Chondrocyte (in vitro differentiated cells): ENCODE results near the gene ZMYND12. TPM values are rescaled to one million over a fixed set of nuclear protein-coding genes. Genes with fewer than 3 reads are reported as not detected.
"Not testable (repeated sequence)": the region's sequence is repeated elsewhere in the genome, so short reads cannot be mapped to it uniquely, and the experiment has no call there.

Source experiments
- DNase-seq: peaks from one replicate; pipeline ENCODE4 v3.0.0; 2021; ENCODE audit warnings: mixed read lengths, low spot score
- H3K27ac Mint-ChIP-seq: one replicate; pipeline ENCODE4 v1.8.0; 2021; ENCODE audit warnings: mild to moderate bottlenecking, moderate library complexity, mixed read lengths; ENCODE audit not compliant: unreplicated experiment
- H3K27me3 Mint-ChIP-seq: 2 replicates; pipeline ENCODE4 v1.8.0; 2021; ENCODE audit warnings: low read depth, mixed read lengths
- H3K36me3 Mint-ChIP-seq: 2 replicates; pipeline ENCODE4 v1.8.0; 2021; ENCODE audit warnings: low read depth, mixed read lengths
- H3K4me1 Mint-ChIP-seq: 2 replicates; pipeline ENCODE4 v1.8.0; 2021; ENCODE audit warnings: low read depth, mild to moderate bottlenecking, mixed read lengths
- H3K4me3 Mint-ChIP-seq: one replicate; pipeline ENCODE4 v1.8.0; 2021; ENCODE audit warnings: mild to moderate bottlenecking, moderate library complexity, mixed read lengths; ENCODE audit not compliant: unreplicated experiment
- H3K9me3 Mint-ChIP-seq: 2 replicates; pipeline ENCODE4 v1.8.0; 2021; ENCODE audit warnings: low read depth, mixed read lengths
- total RNA-seq: library from RNA; stranded (reverse); gene quantifications from 3 replicates; pipeline ENCODE4 v1.2.1, GENCODE V29; 2021
- TF ChIP-seq, protein P1 (sequence below): fragments of 200-600 bp; sonication (generic); IDR thresholded peaks from 2 replicates; pipeline ENCODE4 v1.5.0; 2021; ENCODE audit warnings: antibody characterized with exemption, mild to moderate bottlenecking, moderate library complexity

The ZMYND12 gene
- total RNA-seq, 1 donor from 2014 or later, result 0.30 TPM

DNA sequence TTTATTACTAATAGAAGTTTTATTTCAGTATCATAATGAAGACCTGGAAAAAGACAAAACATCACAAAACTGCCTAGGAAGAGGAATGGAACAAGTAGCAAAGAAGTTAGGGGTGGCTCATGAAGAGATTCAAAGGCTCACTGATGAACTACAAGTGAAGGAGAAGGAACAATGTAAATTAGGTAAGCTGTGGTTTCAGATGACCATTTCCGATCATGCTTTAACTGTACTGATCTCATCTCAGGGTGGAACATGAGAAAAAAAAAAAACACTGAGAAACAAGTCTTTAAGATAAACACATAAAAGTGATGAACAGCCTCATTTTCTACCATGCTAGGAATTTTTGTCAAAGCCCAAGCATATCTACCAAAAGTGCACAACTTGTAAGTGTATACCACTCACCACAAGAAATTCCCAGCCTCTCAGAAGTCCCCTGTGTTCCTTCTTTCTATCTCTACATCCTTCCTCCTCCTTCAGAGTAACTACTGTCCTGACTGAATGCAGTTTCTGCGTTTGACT lies 26.9 kb upstream of the ZMYND12 start:
- peaks cover 5% of the 10 kb centered on the region for H3K36me3 Mint-ChIP-seq
- DNase-seq, result no peak
- TF ChIP-seq, protein P1, sequence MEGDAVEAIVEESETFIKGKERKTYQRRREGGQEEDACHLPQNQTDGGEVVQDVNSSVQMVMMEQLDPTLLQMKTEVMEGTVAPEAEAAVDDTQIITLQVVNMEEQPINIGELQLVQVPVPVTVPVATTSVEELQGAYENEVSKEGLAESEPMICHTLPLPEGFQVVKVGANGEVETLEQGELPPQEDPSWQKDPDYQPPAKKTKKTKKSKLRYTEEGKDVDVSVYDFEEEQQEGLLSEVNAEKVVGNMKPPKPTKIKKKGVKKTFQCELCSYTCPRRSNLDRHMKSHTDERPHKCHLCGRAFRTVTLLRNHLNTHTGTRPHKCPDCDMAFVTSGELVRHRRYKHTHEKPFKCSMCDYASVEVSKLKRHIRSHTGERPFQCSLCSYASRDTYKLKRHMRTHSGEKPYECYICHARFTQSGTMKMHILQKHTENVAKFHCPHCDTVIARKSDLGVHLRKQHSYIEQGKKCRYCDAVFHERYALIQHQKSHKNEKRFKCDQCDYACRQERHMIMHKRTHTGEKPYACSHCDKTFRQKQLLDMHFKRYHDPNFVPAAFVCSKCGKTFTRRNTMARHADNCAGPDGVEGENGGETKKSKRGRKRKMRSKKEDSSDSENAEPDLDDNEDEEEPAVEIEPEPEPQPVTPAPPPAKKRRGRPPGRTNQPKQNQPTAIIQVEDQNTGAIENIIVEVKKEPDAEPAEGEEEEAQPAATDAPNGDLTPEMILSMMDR, result no peak
- H3K27ac Mint-ChIP-seq, result no peak overlapping the region
- H3K4me3 Mint-ChIP-seq, result no peak overlapping the region
- no peaks in the 10 kb centered on the region for H3K9me3 Mint-ChIP-seq
- H3K27me3 Mint-ChIP-seq, result no peaks in the 10 kb centered on the region
- no peaks in the 10 kb centered on the region for H3K4me1 Mint-ChIP-seq

DNA sequence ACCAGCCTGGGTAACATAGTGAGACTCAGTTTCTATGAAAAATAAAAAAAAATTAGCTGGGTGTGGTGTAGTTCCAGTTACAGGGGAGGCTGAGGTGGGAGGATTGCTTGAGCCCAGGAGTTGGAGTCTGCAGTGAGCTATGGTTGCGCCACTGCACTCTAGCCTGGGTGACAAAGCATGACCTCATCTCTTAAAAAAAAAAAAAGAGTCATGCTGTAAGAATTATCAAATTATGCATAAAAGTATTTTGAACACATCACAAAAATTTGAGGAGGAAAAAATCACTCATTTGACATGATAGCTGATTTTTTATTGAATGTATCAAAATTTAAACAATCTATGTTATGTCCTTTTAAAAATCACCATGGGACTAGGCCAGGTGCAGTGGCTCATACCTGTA lies 25.1 kb upstream of the ZMYND12 start:
- Mint-ChIP-seq H3K36me3 (peaks cover 3% of the 10 kb centered on the region), H3K9me3 (no peaks in the 10 kb centered on the region), H3K27me3 (no peaks in the 10 kb centered on the region), H3K27ac (no peak overlapping the region), H3K4me3 (no peak overlapping the region), H3K4me1 (no peaks in the 10 kb centered on the region)
- DNase-seq, result no peak
- TF ChIP-seq, protein P1, result no peak

DNA sequence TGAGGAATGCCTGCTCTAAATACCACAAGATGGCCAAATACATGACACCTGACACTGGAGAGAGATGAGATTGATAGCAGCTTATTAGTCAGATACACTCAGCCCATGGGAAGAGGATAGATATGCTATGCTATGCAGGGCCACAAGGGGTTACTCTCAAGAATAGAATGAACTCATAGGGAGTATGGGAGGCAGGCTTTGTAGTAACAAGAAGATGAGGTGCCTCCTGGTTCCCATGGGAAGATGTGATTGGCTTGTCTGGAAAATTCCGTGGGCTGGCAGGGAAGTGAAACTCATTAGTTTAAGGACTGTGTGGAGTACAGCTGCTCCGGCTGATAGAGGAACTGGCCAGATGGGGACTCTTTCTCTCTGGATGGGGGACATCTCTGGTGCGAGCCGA lies 23.8 kb upstream of the ZMYND12 start:
- H3K27ac Mint-ChIP-seq, result no peak overlapping the region
- no peaks in the 10 kb centered on the region for H3K27me3 Mint-ChIP-seq
- TF ChIP-seq, protein P1, result no peak
- peaks cover 3% of the 10 kb centered on the region for H3K36me3 Mint-ChIP-seq
- H3K4me3 Mint-ChIP-seq, result no peak overlapping the region
- H3K4me1 Mint-ChIP-seq, result no peaks in the 10 kb centered on the region
- no peak for DNase-seq
- H3K9me3 Mint-ChIP-seq, result no peaks in the 10 kb centered on the region

DNA sequence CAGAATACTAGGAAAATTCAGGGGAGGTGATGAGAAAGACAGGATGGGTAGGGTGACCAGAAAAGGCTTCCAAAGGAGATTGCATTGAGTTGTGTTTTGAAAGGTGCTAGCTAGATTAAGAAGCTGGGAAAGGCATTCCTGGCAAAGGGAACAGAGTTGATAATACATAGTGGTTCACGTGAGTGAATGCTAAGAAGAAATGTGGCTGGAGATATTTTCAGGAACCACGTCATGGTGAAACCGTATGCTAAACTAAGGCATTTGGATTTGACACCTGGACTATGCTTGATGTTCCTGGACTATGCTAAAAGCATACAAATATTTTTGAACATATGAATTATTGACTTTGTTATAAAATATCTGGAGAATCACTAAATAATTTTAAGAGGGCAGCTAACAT lies 22.0 kb upstream of the ZMYND12 start:
- no peak for DNase-seq
- no peak overlapping the region for H3K27ac Mint-ChIP-seq
- H3K4me1 Mint-ChIP-seq, result no peaks in the 10 kb centered on the region
- H3K36me3 Mint-ChIP-seq, result peaks cover 1% of the 10 kb centered on the region
- H3K4me3 Mint-ChIP-seq, result no peak overlapping the region
- no peaks in the 10 kb centered on the region for H3K9me3 Mint-ChIP-seq
- TF ChIP-seq, protein P1, result no peak
- no peaks in the 10 kb centered on the region for H3K27me3 Mint-ChIP-seq

DNA sequence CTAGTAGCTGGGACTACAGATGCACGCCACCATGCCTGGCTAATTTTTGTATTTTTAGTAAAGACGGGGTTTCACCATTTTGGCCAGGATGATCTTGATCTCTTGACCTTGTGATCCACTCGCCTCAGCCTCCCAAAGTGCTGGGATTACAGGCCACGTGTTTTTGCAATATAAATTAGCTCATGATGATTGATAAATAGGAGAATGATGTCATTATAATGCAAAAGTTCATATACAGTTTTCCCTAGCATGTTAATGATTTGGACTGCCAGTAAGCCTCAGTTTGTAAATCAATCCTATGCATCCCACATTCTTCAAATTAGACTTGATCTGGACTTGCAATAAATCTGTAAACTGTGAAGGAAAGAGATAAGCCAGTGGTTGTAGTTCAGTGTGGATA lies 21.5 kb upstream of the ZMYND12 start:
- not testable (repeated sequence) for H3K9me3 Mint-ChIP-seq, H3K36me3 Mint-ChIP-seq, DNase-seq, H3K27me3 Mint-ChIP-seq, H3K27ac Mint-ChIP-seq, H3K4me3 Mint-ChIP-seq, H3K4me1 Mint-ChIP-seq

DNA sequence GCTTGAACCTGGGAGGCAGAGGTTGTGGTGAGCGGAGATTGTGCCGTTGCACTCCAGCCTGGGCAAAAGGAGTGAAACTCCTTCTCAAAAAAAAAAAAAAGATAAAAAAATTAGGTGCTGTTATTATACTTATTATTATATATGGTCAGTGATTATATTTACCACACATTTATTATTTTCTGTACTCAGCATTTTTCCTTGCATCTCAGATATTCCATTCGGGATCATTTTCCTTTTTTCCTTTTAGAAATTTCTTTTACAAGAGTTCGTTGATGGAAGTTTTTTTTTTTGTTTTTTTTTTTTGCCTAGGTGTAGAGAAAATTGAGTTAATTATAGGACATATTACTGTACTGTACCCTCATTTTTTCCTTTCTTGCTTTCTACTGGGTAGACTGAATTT lies 20.8 kb upstream of the ZMYND12 start:
- Mint-ChIP-seq H3K27me3 (no peaks in the 10 kb centered on the region), H3K4me3 (no peak overlapping the region), H3K36me3 (no peaks in the 10 kb centered on the region), H3K27ac (no peak overlapping the region), H3K4me1 (no peaks in the 10 kb centered on the region), H3K9me3 (no peaks in the 10 kb centered on the region)
- DNase-seq, result no peak
- TF ChIP-seq, protein P1, result no peak
